GM12878 (cell line): ENCODE results near the gene KIF26A. TPM values are rescaled to one million over a fixed set of nuclear protein-coding genes. Genes with fewer than 3 reads are reported as not detected.

Experiments
- ATAC-seq: fragments of 200-7000 bp; cut with Tn5 transposase; 3 replicates; pipeline ENCODE4 v1.9.1; 2020; ENCODE audit warnings: mild to moderate bottlenecking, moderate library complexity
- BruUV-seq: library from RNA; stranded (reverse); fragments of 400-500 nt; replicated peaks from 2 replicates; lab custom pipeline; 2021; lab: Mats Ljungman, UMichigan
- CTCF ChIA-PET: fragments of 300-600 bp; sonication (Branson Sonifier 250); formaldehyde crosslinking; extraction: SDS; loops from one replicate; lab custom pipeline; 2021; ENCODE audit warnings: inconsistent platforms; lab: Yijun Ruan, JAX
- POLR2A ChIA-PET: fragments of 350-600 bp; formaldehyde crosslinking; extraction: SDS; loops from one replicate; lab custom pipeline; 2021; ENCODE audit warnings: inconsistent platforms; lab: Charles Lee
- RAD21 ChIA-PET: fragments of 300-600 bp; sonication (Branson Sonifier 250); formaldehyde crosslinking; loops from one replicate; lab custom pipeline; 2023; ENCODE audit warnings: antibody characterized with exemption; ENCODE audit not compliant: unreplicated experiment; lab: Charles Lee
- SMC1A ChIA-PET: fragments of 300-600 bp; sonication (Branson Sonifier 250); formaldehyde crosslinking; loops from one replicate; lab custom pipeline; 2023; ENCODE audit not compliant: unreplicated experiment, uncharacterized antibody; lab: Charles Lee
- DNase-seq: peaks from one replicate; pipeline ENCODE4 v3.0.0-alpha.2; 2011; ENCODE audit warnings: low read depth, low spot score
- FAIRE-seq: peaks from 3 replicates; lab custom pipeline; 2011; peaks lifted over from hg19 to GRCh38; lab: Jason Lieb, UNC
- H2AFZ ChIP-seq: 2 replicates; pipeline ENCODE4 v1.6.0; 2011; ENCODE audit warnings: low read depth, low read length, control low read depth; ENCODE audit not compliant: control insufficient read depth
- H3K27ac ChIP-seq: 2 replicates; pipeline ENCODE4 v1.5.1; 2011; ENCODE audit warnings: control low read depth; ENCODE audit not compliant: control insufficient read depth, insufficient read depth
- H3K27me3 ChIP-seq, 2 experiments: replicated peaks in 1 of 2; 2 replicates each; pipeline versions ENCODE4 v1.6.0 to v1.6.1; 2011; ENCODE audit warnings: low read length in 1 of 2; ENCODE audit not compliant: control insufficient read depth in 2 of 2, insufficient read depth in 2 of 2
- H3K36me3 ChIP-seq, 2 experiments: 2 replicates each; pipeline ENCODE4 v1.5.1; 2011; ENCODE audit warnings: low read length in 1 of 2; ENCODE audit not compliant: control insufficient read depth in 2 of 2, insufficient read depth in 2 of 2
- H3K4me1 ChIP-seq: 2 replicates; pipeline ENCODE4 v1.6.1; 2011; ENCODE audit warnings: mild to moderate bottlenecking, low read length, moderate library complexity, mixed read lengths; ENCODE audit not compliant: control insufficient read depth, insufficient read depth
- H3K4me2 ChIP-seq: 2 replicates; pipeline ENCODE4 v1.6.0; 2011; ENCODE audit warnings: control low read depth; ENCODE audit not compliant: control insufficient read depth, insufficient read depth
- H3K4me3 ChIP-seq: fragments of 200-600 bp; sonication (generic); 2 replicates; pipeline ENCODE4 v1.5.1; 2016
- H3K79me2 ChIP-seq: 2 replicates; pipeline ENCODE4 v1.6.0; 2011; ENCODE audit warnings: low read length; ENCODE audit not compliant: control insufficient read depth, insufficient read depth
- H3K9ac ChIP-seq: 2 replicates; pipeline ENCODE4 v1.8.0; 2011; ENCODE audit warnings: low read length, control low read depth, mixed read lengths; ENCODE audit not compliant: control insufficient read depth, insufficient read depth
- H3K9me3 ChIP-seq: replicated peaks from 3 replicates; pipeline ENCODE4 v1.5.1; 2011; ENCODE audit warnings: mild to moderate bottlenecking, low read length; ENCODE audit not compliant: control insufficient read depth, insufficient read depth
- H4K20me1 ChIP-seq: 2 replicates; pipeline ENCODE4 v1.6.0; 2011; ENCODE audit not compliant: control insufficient read depth, insufficient read depth
- BMI1 ChIP-seq: fragments of 450-650 bp; IDR thresholded peaks from 2 replicates; pipeline ENCODE4 v1.6.1; 2016; ENCODE audit warnings: mild to moderate bottlenecking, moderate library complexity, borderline replicate concordance
- CBX5 ChIP-seq: sonication (generic); IDR thresholded peaks from 2 replicates; pipeline ENCODE4 v1.6.1; 2016; ENCODE audit warnings: low read depth, moderate library complexity, mild to moderate bottlenecking, inconsistent platforms
- MTA3 ChIP-seq: IDR thresholded peaks from 2 replicates; pipeline ENCODE4 v1.6.1; 2012; ENCODE audit warnings: low read length, inconsistent platforms, borderline replicate concordance
- NBN ChIP-seq: fragments of 450-650 bp; IDR thresholded peaks from 2 replicates; pipeline ENCODE4 v1.6.1; 2016
- NFIC ChIP-seq: IDR thresholded peaks from 2 replicates; pipeline ENCODE4 v1.6.1; 2012; ENCODE audit warnings: low read depth, mild to moderate bottlenecking, inconsistent platforms, low read length, moderate library complexity
- NFXL1 ChIP-seq: fragments of 450-650 bp; IDR thresholded peaks from 2 replicates; pipeline ENCODE4 v1.6.1; 2017; ENCODE audit warnings: antibody characterized with exemption, mild to moderate bottlenecking, borderline replicate concordance
- NR2C2 ChIP-seq: IDR thresholded peaks from 2 replicates; pipeline ENCODE4 v1.6.1; 2011; ENCODE audit warnings: borderline replicate concordance, low read depth; ENCODE audit not compliant: control insufficient read depth, insufficient read length
- NR2F1 ChIP-seq: fragments of 450-650 bp; conservative IDR thresholded peaks from 2 replicates; pipeline ENCODE4 v1.6.1; 2017; ENCODE audit warnings: mild to moderate bottlenecking
- PKNOX1 ChIP-seq: fragments of 450-650 bp; IDR thresholded peaks from 2 replicates; pipeline ENCODE4 v1.6.1; 2016; ENCODE audit warnings: mild to moderate bottlenecking
- PRDM15 ChIP-seq: fragments of 450-650 bp; formaldehyde crosslinking; IDR thresholded peaks from 2 replicates; pipeline ENCODE4 v1.4.0; 2020; ENCODE audit warnings: mild to moderate bottlenecking, moderate library complexity
- RELA ChIP-seq: fragments of 450-650 bp; IDR thresholded peaks from 2 replicates; pipeline ENCODE4 v1.8.0; 2014; ENCODE audit warnings: borderline replicate concordance; ENCODE audit not compliant: partially characterized antibody
- SMAD1 ChIP-seq: fragments of 450-650 bp; IDR thresholded peaks from 2 replicates; pipeline ENCODE4 v1.6.1; 2018; ENCODE audit warnings: mild to moderate bottlenecking, low read depth; ENCODE audit not compliant: partially characterized antibody
- SMC3 ChIP-seq: IDR thresholded peaks from 2 replicates; pipeline ENCODE4 v1.6.1; 2011; ENCODE audit warnings: low read length, improper control_type of control experiment, borderline replicate concordance
- SUZ12 ChIP-seq: fragments of 200-600 bp; sonication (generic); IDR thresholded peaks from one replicate; pipeline ENCODE4 v1.6.1; 2018; ENCODE audit warnings: antibody characterized with exemption, mild to moderate bottlenecking; ENCODE audit not compliant: unreplicated experiment
- TCF3 ChIP-seq: IDR thresholded peaks from 2 replicates; pipeline ENCODE4 v1.6.1; 2012; ENCODE audit warnings: low read depth, mild to moderate bottlenecking, low read length, borderline replicate concordance; ENCODE audit not compliant: insufficient read depth
- ZNF24 ChIP-seq: fragments of 450-650 bp; IDR thresholded peaks from 2 replicates; pipeline ENCODE4 v1.6.1; 2017; ENCODE audit warnings: antibody characterized with exemption, mild to moderate bottlenecking
- ZZZ3 ChIP-seq: IDR thresholded peaks from 2 replicates; pipeline ENCODE4 v1.6.1; 2011; ENCODE audit warnings: low read depth; ENCODE audit not compliant: control insufficient read depth, insufficient read length
- WGBS: methylation state at CpG from one replicate; pipeline ENCODE4 v1.1.6; 2016; ENCODE audit warnings: low lambda C conversion rate; ENCODE audit not compliant: insufficient replicate concordance, insufficient coverage; ENCODE audit errors: missing lambda C conversion rate; 5-methylcytosine and 5-hydroxymethylcytosine counted together
- in situ Hi-C: fragments of 300-500 bp; cut with MboI; formaldehyde crosslinking; loops from 9 replicates; pipeline ENCODE4 v1.14.3; 2018; ENCODE audit warnings: mixed read lengths
- intact Hi-C: fragments of 100-400 bp; cut with micrococcal nuclease; formaldehyde crosslinking; loops from one replicate; pipeline ENCODE4 v1.14.2; 2022; ENCODE audit not compliant: unreplicated experiment
- polyA plus RNA-seq, 11 experiments: library from polyadenylated mRNA; depleted of rRNA in 4 of 11; unstranded in 6 of 11; stranded (reverse) in 5 of 11; fragments of >200 nt; fragmentation: Nextera tagmentation in 4 of 11; fragmentation: Illumina TruSeq in 1 of 11; extraction: Ambion mirVana in 4 of 11; extraction: Trizol in 1 of 11; gene quantifications; 1 replicate in 1 of 11; 2 replicates in 10 of 11; pipeline versions ENCODE4 v1.2.1 to v1.2.3, GENCODE V29; 2011 to 2016; ENCODE audit warnings: inconsistent platforms in 2 of 11, missing spikeins in 2 of 11, low read depth in 1 of 11
- total RNA-seq, 4 experiments: library from RNA; depleted of rRNA in 3 of 4; stranded (reverse); fragments of >200 nt in 3 of 4; fragmentation: Illumina TruSeq in 1 of 4; extraction: Trizol in 1 of 4; gene quantifications; 2 replicates each; pipeline versions ENCODE4 v1.2.1 to v1.2.3, GENCODE V29; 2013 to 2021
- TF ChIP-seq, protein P1 (sequence below): fragments of 450-650 bp; IDR thresholded peaks from 2 replicates; pipeline ENCODE4 v1.6.1; 2017; ENCODE audit warnings: borderline replicate concordance

Gene KIF26A
- total and polyA plus RNA-seq, 10 of the 15 experiments (the other 5 are each of a cell fraction or from before 2014, with no cell fraction given) = 0.05 TPM; not detected in 9

DNA sequence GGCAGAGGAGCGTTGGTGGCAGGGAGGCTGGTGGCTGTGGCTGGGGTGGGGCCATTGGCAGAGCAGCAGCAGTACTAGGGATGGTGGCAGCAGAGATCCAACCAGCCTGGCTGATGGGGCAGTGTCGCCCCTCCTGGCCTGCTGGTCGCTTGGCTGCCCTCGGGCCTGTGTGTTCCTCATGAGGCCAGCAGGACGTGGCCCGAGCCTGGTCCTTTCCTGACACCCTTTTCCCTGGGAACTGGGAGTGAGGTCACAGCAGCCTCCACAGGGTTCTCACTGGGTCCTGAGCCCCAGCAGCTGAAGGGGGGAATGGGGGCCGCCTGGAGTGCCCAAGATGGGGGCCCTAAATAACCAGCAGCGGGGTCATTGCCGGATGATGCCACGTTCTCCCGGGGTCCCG is 46.1 kb downstream of the KIF26A start:
- Histone ChIP-seq H3K4me2 (no peak overlapping the region), H3K27ac (no peak overlapping the region), H3K36me3 (no peaks in the 10 kb centered on the region), H4K20me1 (no peaks in the 10 kb centered on the region), H3K9ac (no peak overlapping the region)
- TF ChIP-seq NFXL1 (no peak), BMI1 (no peak), NR2C2 (no peak), PKNOX1 (no peak), SMC3 (no peak), RELA (no peak), TCF3 (no peak), NBN (no peak), SMAD1 (no peak), PRDM15 (CRISPR knock-in tag) (no peak), NFIC (no peak), SUZ12 (no peak), MTA3 (no peak), CBX5 (no peak), NR2F1 (no peak), ZNF24 (no peak), ZZZ3 (no peak)
- TF ChIP-seq, protein P1, sequence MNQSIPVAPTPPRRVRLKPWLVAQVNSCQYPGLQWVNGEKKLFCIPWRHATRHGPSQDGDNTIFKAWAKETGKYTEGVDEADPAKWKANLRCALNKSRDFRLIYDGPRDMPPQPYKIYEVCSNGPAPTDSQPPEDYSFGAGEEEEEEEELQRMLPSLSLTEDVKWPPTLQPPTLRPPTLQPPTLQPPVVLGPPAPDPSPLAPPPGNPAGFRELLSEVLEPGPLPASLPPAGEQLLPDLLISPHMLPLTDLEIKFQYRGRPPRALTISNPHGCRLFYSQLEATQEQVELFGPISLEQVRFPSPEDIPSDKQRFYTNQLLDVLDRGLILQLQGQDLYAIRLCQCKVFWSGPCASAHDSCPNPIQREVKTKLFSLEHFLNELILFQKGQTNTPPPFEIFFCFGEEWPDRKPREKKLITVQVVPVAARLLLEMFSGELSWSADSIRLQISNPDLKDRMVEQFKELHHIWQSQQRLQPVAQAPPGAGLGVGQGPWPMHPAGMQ = no peak
- TF ChIP-seq, all 136 proteins: peak for 0
- Histone ChIP-seq H3K79me2 (no peaks in the 10 kb centered on the region), H3K4me3 (no peak overlapping the region), H3K27me3 (no peaks in the 10 kb centered on the region; a peak in 1 of 4 replicates), H3K9me3 (no peaks in the 10 kb centered on the region), H3K4me1 (no peaks in the 10 kb centered on the region), H2AFZ (no peak overlapping the region)
- intact Hi-C loops (no loop called here), in situ Hi-C loops (no loop called here)
- ATAC-seq = no peak
- no peak for DNase-seq
- ChIA-PET RAD21 (no interaction called here), CTCF (no interaction called here), POLR2A (no interaction called here), SMC1A (no interaction called here)
- 11% methylated on average over 12 of the region's 12 CpGs for WGBS
- no peak for FAIRE-seq
- BruUV-seq = no TSS peak
